ENCODE results near the gene SLC17A9.
A peak's percentile ranks its signal among the peaks of the same experiment; 100 is the strongest.

SLC17A9 gene

DNA sequence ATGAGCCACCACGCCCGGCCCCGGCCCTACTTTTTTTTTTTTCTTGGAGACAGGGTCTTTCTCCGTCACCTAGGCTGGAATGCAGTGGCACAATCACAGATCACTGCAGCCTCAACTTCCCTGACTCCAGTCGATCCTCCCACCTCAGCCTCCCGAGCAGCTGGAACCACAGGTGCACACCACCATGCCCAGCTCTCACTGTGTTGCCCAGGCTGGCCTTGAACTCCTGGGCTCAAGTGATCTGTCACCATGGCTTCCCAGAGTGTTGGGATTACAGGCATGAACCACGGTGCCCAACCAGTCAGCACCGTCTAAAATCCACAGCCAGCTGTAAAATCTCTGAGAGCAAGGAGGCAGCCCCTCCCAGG, 17.4 kb downstream of the SLC17A9 start:
- DNase-seq: no peak

DNA sequence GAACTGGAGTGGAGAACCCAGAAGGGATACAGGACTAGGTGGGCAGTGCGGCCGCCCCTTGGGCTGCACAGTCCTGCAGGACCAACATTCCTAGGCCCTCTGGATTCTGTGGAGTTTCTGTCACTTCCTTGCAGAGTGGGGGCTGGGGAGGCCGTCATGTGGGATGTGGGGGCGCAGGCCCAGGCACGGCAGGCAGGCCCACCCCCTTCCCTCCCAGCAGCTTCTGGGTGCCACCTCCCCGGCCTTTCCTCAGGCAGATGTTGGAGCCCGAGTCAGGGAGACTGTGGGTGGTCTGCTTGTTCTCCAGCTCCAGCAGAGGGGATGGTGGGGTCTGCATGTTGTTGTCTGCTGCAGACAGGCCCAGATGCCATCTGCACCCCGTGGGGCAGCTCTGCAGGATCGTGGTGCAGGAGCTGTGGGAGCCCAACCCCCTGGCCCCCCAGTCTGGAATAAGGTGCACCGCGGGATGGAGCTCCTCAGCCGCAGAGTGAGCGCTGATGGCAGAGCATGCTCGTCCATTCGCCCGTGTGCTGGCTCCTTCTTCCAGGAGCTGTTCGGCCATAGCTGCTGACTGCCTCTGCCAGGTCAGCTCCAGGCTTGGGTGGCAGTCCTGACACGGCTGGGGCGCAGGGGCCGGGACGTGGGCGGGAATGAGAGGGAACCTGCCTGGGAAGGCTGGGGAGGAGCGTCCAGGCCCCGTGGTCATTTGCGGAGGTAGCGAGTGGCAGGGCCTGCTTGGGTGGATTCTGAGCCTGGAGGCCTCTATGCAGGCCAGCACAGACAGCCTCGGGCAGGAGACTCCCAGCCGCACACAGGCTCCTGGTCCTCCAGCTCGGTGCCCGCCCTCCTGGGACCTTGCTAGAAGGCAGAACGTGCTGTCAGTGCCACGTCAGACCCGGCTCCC, 18.1 kb downstream of the SLC17A9 start:
- DNase-seq: no peak

DNA sequence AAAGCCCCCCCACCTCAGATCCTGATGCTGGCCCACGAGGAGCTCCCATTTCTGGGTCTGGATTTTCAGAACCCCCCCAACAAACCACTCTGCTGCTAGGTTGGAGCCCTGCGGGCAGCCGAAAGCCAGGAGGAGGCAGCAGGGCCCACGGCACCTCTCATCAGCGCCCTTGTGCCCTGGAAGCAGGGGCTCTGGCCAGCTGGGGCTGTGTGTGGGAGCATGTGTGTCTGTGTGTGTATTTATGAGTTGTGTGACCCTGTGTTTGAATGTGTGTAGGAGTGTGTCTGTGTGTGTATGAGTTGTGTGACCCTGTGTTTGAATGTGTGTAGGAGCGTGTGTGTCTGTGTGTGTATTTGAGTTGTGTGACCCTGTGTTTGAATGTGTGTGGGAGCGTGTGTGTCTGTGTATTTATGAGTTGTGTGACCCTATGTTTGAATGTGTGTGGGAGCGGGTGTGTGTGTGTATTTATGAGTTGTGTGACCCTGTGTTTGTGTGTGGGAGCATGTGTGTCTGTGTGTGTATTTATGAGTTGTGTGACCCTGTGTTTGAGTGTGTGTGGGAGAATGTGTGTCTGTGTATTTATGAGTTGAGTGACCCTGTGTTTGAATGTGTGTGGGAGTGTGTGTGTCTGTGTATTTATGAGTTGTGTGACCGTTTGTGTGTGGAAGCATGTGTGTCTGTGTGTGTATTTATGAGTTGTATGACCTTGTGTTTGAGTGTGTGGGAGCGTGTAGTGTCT, 18.9 kb downstream of the SLC17A9 start:
- DNase-seq: no peak

DNA sequence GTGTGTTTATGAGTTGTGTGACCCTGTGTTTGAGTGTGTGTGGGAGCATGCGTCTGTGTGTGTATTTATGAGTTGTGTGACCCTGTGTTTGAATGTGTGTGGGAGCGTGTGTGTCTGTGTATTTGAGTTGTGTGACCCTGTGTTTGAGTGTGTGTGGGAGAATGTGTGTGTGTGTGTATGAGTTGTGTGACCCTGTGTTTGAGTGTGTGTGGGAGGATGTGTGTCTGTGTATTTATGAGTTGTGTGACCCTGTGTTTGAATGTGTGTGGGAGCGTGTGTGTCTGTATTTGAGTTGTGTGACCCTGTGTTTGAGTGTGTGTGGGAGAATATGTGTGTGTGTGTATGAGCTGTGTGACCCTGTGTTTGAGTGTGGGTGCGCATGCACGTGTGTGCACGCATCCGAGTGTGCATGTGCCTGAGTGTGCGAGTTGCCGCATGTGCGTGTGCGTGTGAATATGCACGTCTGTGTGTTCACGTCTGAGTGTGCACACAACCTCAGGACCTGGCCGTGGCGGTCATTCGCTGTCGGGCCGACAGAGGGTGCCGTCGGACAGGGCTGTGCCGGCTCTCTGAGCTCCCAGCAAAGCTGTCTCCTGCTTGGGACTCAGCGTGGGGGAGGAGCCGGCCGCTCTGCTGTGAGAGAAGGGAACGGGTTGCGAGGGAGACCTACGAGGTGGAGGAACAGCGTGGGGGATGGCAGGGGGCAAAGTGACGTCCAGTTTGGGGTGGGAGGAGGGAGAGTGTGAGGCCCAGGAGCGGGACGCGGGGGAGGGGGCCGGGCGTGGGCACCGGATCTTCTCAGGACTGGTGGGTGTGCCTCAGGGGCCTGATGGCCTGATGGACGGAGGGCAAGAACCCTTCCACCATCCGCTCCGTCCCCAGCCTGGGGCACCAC, 19.7 kb downstream of the SLC17A9 start:
- peak; percentile 68 for DNase-seq

DNA sequence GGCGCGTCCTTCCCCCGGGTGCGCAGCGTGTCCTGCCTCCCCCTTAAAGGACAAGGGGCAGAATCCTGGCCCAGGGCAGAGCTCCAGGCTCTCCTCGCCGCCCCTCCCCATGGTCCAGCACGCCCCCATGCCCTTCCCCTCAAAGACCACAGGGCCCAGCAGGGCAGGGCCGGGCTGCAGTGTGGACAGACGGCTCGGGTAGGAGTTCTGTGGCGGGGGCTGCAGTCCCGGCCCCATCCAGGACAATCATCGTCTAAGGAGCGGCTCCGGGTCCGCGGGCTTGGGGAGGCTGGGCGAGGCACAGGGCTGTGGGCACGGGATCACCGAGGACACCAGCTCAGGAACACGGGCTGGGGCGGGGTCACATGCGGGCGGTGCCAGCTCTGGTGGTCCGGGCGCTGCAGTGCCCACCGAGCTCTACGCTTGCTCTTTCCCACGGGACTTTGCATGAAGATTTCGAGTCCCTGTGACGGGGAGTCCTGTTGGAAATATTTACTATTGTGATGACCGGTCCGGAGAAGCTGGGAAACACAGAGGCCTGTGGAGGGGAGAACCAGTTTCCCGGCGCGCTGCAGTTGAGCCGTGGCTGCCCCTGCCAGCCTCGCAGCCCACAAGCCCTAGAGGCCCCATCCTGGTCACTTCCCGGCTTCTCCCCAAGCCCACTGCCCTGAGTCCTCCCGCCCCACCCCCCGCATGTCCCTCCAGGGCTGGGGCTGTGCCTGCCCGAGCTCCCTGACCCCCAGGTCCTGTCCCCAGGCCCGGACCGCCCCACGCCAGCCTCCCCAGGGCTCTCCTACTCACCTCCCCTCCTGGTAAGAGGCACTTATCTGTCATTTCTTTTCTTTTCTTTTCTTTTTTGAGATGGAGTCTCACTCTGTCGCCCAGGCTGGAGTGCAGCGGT, 20.6 kb downstream of the SLC17A9 start:
- no peak for DNase-seq

DNA sequence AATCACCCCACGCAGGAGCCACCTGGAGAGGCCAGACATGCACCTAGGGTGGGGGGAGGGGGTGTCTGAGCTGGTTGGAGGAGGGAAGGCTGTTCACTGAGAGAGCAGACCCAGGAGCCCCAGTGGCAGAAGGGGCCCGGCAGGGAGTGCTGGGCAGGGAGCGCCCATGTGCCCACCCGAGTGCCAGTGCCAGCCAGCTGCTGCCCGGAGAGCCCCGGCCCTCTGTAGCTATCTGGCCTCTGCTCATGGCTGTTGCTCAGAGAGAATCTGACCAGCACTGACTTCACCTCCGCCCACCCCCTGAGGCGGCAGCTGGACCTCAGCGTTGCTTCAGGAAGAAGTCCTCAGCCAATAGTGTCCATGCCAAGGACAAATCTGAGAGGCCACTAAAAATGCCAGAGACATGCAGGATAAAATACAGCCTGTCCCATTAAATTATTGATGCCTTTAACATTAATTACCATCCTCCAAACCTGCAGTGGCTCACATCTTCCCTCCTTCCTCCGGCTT, 22.8 kb downstream of the SLC17A9 start:
- DNase-seq: no peak

DNA sequence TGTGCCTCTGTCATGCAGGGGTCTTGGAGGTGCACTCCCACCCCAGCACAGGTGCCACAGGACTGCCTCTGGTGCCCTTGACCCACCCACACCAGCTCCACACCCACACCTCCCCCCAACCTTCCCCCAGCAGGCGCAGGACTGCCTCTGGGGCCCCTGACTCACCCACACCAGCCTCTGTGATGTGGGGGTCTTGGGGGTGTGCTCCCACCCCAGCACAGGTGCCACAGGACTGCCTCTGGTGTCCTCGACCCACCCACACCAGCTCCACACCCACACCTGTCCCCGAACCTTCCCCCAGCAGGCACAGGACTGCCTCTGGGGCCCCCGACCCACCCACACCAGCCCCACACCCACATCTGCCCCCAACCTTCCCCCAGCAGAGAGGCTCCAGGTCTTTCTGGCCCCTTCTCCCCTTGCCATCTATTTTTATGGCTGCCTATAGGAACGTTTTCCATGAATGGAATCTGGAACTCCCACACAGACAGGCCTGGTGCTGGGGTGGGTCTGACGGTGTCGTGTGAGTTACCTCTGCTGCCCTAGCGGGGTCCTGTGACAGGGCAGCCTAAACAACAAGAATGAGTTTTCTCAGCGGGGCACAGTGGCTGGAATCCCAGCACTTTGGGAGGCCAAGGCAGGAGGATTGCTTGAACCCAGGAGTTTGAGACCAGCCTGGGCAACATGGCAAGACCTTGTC, 23.5 kb downstream of the SLC17A9 start:
- DNase-seq: no peak

DNA sequence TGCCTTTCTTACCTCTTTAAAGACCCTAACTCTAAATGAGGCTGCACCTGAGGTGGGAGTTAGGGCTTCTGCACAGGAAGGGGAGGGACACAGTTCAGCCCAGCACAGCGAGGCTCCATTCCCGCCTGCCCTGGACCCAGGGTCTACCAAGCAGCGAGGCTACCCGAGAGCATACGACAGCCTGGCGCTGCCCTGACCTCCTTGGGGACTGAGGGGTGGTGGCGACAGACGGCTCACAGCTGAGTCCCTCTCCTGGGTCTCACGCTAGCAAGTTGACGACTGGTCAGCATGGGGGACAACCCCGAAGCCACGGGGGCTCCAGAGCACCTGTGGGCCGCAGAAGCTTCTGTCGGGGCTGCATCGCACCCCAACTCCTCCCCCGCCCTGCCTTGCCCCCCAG, 24.4 kb downstream of the SLC17A9 start:
- no peak for DNase-seq

DNA sequence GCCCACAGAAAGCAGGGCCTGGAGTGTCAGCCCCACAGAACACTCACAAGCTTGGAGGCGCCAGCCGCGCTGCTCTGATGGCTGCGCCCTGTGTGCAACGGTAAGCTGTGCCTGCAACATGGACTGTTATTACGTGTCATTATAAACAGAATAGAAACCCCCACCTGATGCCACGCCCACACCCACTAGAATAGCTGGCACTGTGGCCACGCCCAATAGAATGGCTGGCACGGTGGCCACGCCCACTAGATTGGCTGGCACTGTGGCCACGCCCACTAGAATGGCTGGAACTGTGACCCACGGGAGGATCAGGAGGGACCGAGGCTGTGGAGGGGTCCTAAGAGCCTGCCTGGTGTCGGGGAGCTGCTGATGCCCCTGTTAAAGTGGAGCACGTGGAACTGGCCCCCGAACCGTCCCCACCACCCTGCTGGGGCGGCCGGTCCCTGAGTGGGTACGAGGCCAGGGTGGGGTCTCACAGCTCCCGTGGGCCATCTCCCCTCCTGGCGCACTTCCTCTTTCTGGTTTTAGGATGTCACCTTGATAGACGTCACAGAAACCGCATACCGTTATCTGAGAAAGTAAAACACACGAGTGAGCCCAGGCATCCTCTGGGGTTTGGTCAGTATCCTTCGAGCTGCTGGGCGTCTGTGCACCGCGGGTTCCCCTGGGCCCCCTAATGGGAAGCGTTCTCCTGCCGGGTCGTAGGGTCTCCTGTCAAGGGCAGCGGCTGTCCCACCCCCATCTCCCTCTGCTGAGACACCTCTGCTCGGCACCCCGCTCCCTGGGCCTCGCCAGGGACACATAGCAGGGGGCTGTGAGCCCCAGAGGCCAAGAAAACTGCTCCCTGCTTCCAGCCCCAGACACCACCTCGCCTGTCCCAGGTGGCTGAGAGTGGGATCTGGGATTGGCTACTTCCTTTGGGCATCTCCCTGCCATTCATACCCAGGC, 25.4 kb downstream of the SLC17A9 start:
- DNase-seq: peak; percentile 78

DNA sequence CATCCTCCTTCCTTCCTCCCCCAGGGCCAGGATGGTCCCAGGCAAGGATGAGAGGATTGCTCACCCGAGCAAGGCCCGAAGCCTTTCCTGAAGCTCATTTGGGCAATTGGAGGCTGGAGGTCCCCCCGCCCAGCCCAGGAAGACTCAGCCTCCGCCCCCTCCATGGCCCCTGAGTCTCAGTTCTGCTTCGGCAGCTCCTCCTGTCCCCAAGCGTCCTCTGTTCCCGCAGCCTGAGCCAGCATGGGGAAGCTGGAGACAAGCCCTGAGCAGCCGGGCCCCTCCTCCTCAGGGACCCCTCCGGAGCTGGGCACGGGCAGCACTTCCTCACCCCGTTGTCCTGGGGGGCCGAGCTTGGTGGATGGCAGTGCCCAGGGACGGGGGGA, 26.0 kb downstream of the SLC17A9 start:
- no peak for DNase-seq

DNA sequence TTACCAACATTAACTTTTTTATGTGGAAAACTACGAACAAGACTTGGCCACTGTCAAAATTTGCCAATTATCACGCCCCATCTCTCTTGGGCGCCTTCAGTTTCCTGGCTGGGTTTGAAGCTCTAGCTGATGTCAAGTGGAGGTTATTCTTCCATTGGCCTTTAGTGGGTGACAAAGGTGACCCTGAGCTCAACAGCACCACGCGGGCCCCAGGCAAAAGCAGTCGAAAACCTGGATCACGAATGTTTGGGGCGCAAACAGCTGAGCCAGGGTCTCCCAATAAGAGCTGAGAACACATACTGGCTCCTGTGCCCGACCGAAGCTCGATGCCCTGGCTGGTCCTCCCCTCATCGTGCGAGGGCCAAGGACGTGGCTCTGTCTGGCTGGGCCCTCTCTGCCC, 26.8 kb downstream of the SLC17A9 start:
- no peak for DNase-seq

DNA sequence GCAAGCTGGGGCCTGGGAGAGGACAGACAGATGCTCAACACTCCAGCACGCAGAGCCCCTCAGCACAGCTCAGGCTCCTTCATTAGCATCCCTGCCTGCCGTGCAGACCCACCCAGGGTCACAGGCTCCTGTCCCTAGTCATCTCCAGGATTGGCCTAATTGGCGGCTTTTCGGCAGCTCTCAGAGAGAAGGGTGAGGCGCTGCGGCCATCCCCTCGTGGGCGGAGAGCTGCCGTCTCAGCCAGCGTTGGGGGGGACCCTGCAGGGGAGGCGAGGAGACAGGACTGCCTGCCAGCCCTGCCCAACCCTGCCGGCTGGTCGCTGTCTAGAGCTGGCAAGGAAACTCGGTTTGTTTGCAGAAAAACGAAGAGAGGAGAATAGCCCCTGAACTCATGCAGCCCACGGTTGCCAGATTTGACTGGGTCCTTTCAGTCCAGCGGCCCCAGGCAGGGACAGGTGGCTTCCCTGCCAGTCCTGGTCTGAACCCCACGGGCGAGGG, 27.4 kb downstream of the SLC17A9 start:
- no peak for DNase-seq

DNA sequence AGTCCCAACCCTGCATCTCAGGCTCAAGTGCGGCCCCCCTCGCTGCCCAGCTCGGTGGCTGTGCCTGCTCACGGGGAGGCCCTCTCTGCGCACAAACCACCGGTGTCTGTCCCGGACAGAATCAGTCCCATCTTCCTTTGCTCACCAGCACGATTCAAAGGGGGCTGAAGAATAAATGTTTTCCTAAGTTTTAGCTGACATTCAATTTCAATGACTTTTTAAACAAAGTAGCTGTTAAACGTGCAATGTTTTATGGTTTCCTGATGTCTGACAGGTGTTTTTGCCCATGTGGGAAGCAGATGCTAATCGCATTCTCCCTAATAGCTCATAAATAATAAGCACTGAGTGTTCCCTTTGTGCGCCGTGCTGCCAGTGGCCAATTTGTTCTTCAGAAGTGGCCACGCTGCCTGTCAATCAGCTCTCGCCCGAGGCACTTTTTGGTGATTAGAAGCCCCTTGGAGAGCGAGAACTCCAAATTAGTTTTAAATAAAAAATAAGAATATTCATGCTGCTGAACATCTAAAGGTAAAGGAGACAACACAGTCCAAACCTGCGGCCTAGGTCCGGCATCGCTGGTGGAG, 28.0 kb downstream of the SLC17A9 start:
- DNase-seq: peak; percentile 80

DNA sequence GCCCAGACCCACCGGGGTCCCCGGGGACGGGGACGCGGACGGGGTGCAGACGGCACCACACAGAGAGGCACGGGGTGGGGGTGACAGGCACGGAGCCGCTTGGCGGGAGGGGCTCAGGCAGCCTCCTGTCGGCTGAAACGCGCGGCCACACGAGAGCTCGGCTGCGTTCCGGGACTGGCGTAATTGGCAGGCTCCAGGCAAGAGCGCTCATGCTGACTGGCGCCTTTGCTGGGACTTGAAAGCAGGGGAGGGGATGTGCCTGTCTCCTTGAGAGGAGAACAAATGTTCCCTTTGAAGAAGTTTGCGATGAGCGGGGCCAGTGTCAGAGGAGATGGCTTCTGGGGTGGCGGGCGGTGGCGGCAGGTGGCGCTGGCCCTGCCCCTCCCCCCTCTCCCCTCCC, 28.5 kb downstream of the SLC17A9 start:
- DNase-seq: peak; percentile 36

DNA sequence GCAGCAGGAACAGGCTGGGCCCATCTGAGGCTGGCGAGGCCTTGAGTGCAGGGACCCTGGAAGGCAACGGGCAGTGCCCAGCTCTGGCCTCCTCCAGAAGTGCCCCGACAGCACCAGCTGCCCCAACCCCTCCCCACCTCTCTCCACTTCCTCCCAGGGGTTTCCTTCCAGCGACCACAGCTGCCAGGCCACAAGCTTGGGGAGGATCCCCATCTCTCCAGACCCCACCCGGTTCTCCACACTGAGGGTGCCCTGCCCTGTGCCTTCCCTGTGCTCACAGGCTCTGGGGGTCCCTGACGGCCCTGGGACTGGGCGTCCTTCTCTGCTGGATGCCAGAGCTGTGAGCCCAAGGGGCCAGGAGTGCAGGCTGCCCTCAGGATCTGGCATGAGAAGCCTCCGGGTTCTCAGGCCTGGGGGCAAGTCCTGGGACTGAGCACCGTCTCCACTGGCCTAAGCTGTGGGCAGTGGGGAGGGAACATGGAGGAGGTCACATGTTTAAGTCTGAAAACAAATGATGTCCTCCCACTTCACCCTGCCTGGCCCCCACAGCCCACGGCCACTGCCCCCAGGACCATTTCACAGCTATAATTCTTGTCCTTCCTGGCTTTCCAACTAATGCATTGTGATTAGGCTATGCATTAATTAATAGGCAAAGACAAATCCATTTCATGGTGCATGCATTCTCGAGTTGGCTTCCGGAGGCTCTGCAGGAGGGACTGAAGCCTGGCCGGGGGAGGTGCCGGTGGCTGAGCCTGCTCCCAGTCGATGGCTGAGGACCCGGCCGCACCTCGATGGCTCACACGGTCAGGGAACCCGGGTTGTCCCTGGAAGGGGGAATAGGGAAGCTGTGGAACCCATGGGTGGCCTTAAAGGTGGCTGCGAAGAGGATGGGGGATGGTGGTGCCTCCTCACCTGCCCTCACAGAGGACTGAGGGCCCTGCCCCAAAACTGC, 29.9 kb downstream of the SLC17A9 start:
- DNase-seq: no peak

DNA sequence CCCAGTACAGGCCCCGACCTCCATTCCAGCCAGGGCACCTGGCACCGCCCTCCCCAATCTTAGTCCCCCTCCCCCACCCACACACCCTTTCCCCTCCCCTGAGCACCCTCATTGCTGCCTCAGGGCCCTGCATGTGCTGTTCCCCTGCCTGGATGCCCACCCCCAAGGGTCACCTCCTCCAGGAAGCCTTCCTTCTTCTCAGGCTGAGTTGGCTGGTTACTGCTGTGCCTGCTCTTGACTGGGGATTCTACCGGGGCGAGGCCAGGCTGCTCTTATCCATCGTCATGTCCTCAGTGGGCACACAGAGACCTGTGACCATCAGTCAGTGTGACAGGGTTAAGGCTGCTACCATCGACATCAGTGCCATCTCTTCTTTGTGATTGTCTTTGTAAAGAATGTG, 30.7 kb downstream of the SLC17A9 start:
- DNase-seq: no peak

DNA sequence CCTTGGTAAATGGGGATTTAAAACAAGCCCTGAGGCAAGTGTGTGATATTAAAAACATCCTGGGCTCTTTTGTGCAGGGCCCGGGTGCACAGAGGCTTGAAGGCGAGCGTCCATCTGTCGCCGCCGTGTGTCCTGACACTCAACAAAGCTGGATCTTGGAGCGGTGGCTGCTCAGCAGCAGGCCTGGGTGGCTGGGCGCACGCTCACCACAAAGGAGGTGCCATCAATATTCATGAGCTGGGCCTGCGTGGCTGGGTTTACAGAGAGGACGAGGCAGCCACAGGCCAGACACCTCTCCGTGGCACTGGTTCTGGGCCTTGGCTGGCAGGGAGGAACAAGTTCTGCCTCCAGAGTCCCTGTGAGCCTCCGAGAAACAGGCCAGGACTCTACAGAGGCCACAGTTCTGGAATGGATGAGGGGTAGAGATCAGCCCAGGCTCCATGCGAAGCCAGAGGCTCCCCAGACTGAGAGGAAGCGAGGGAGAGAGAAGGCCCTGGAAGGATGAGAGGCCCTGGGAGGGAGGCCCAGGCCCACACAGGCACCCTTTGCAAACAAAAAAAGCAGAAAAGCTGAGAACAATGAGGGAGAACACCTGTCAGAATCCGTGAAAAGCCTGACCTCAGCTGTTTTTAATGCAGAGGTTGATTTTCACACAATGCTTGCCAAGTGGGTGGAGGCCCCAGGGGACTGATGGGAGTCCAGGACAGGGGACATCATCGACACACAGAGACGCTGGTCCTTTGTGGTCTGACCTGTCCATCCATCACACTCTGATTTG, 32.3 kb downstream of the SLC17A9 start:
- peak; percentile 75 for DNase-seq

DNA sequence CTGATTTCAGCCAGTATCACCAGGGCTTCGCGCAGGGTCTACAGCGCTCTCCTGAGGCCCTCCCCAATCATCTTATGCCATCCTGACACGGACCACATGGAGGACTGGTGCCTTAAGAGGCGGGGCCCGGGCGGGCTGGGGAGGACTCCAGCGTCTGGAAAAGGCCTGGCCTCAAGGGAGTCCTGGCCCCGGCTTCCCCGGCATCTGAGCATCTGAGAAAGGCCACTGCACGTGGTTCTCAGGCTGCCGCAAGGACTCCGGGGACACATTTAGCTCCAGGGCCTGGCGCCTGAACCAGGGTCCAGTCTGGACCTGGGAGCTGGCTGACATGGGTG, 32.9 kb downstream of the SLC17A9 start:
- DNase-seq: no peak
